CD14-positive monocyte (primary cell): ENCODE data around the gene PDGFA. TPM values are rescaled to one million over a fixed set of nuclear protein-coding genes. Genes with fewer than 3 reads are reported as not detected.

ENCODE experiments used
- DNase-seq, 3 donors: peaks; one replicate each; pipeline ENCODE4 v3.0.0-alpha.2; 2011 to 2022
- H2AFZ ChIP-seq: 2 replicates; pipeline ENCODE4 v1.6.0; 2012; ENCODE audit warnings: mild to moderate bottlenecking, low read depth, low read length, inconsistent platforms; ENCODE audit not compliant: insufficient read depth, poor library complexity, severe bottlenecking
- H3K27ac ChIP-seq, 2 donors: 1 replicate in 1 of 2; 2 replicates in 1 of 2; pipeline ENCODE4 v1.5.1; 2012 to 2013; ENCODE audit warnings: low read length in 2 of 2, control low read depth in 1 of 2, inconsistent platforms in 1 of 2, low read depth in 1 of 2, mild to moderate bottlenecking in 1 of 2
- H3K27me3 ChIP-seq, 2 donors: one replicate each; pipeline versions ENCODE4 v1.6.0 to v1.6.1; 2011 to 2013; ENCODE audit warnings: low read length in 2 of 2; ENCODE audit not compliant: control insufficient read depth in 2 of 2, insufficient read depth in 2 of 2
- H3K36me3 ChIP-seq, 2 donors: replicated peaks in 1 of 2; 1 replicate in 1 of 2; 2 replicates in 1 of 2; pipeline versions ENCODE4 v1.5.1 to v1.6.1; 2012 to 2013; ENCODE audit warnings: low read length in 2 of 2, control low read depth in 1 of 2, inconsistent platforms in 1 of 2, mild to moderate bottlenecking in 1 of 2; ENCODE audit not compliant: insufficient read depth in 2 of 2, control insufficient read depth in 1 of 2
- H3K4me1 ChIP-seq, 2 donors: 1 replicate in 1 of 2; 2 replicates in 1 of 2; pipeline versions ENCODE4 v1.5.1 to v1.6.1; 2012 to 2013; ENCODE audit warnings: low read length in 2 of 2, control low read depth in 1 of 2, inconsistent platforms in 1 of 2, mild to moderate bottlenecking in 1 of 2, moderate library complexity in 1 of 2; ENCODE audit not compliant: insufficient read depth in 2 of 2, control insufficient read depth in 1 of 2
- H3K4me2 ChIP-seq: replicated peaks from 2 replicates; pipeline ENCODE3; 2012; ENCODE audit warnings: low read length, moderate library complexity, mild to moderate bottlenecking; ENCODE audit not compliant: poor library complexity, severe bottlenecking; ENCODE audit errors: extremely low read depth
- H3K4me3 ChIP-seq, 3 experiments: fragments of 200-600 bp in 1 of 3; sonication (generic) in 1 of 3; replicated peaks in 1 of 3; 1 replicate in 2 of 3; 2 replicates in 1 of 3; pipeline ENCODE4 v1.5.1; 2011 to 2013; ENCODE audit warnings: low read length in 3 of 3, mild to moderate bottlenecking in 3 of 3, control low read depth in 2 of 3, low read depth in 2 of 3, inconsistent platforms in 1 of 3, moderate library complexity in 1 of 3
- H3K79me2 ChIP-seq: 2 replicates; pipeline ENCODE4 v1.6.0; 2012; ENCODE audit warnings: mild to moderate bottlenecking, control low read depth, inconsistent platforms, low read length, moderate library complexity; ENCODE audit not compliant: insufficient read depth
- H3K9ac ChIP-seq: 2 replicates; pipeline ENCODE4 v1.6.0; 2017; ENCODE audit warnings: low read length, mild to moderate bottlenecking; ENCODE audit not compliant: insufficient read depth, poor library complexity, severe bottlenecking
- H3K9me3 ChIP-seq, 2 donors: replicated peaks in 1 of 2; 1 replicate in 1 of 2; 2 replicates in 1 of 2; pipeline versions ENCODE4 v1.5.1 to v1.6.1; 2012 to 2013; ENCODE audit warnings: low read length in 2 of 2, control low read depth in 1 of 2; ENCODE audit not compliant: control insufficient read depth in 1 of 2, insufficient read depth in 1 of 2
- H4K20me1 ChIP-seq: 2 replicates; pipeline ENCODE4 v1.6.0; 2012; ENCODE audit warnings: mild to moderate bottlenecking, low read length, control low read depth, moderate library complexity; ENCODE audit not compliant: insufficient read depth
- H3K27ac Mint-ChIP-seq, 7 donors: one replicate each; pipeline ENCODE4 v1.8.0; 2020; ENCODE audit warnings: mild to moderate bottlenecking in 7 of 7, mixed read lengths in 7 of 7, moderate library complexity in 6 of 7, inconsistent platforms in 2 of 7
- H3K27me3 Mint-ChIP-seq, 3 donors: one replicate each; pipeline ENCODE4 v1.8.0; 2021 to 2022; ENCODE audit warnings: low read depth in 3 of 3, mild to moderate bottlenecking in 3 of 3, mixed read lengths in 3 of 3, moderate library complexity in 3 of 3, inconsistent platforms in 1 of 3
- H3K36me3 Mint-ChIP-seq, 2 donors: one replicate each; pipeline ENCODE4 v1.8.0; 2020; ENCODE audit warnings: mixed read lengths in 2 of 2, inconsistent platforms in 1 of 2, mild to moderate bottlenecking in 1 of 2
- H3K4me1 Mint-ChIP-seq: one replicate; pipeline ENCODE4 v1.8.0; 2020; ENCODE audit warnings: mild to moderate bottlenecking, mixed read lengths
- H3K4me3 Mint-ChIP-seq, 2 donors: one replicate each; pipeline ENCODE4 v1.8.0; 2020; ENCODE audit warnings: mild to moderate bottlenecking in 2 of 2, mixed read lengths in 2 of 2, moderate library complexity in 1 of 2
- H3K9me3 Mint-ChIP-seq, 7 donors: one replicate each; pipeline ENCODE4 v1.8.0; 2020 to 2022; ENCODE audit warnings: mixed read lengths in 7 of 7, mild to moderate bottlenecking in 6 of 7, moderate library complexity in 6 of 7, inconsistent platforms in 2 of 7
- WGBS: methylation state at CpG from one replicate; pipeline ENCODE4 v1.1.5; 2013; ENCODE audit warnings: missing lambda C conversion rate; ENCODE audit not compliant: insufficient coverage; 5-methylcytosine and 5-hydroxymethylcytosine counted together
- intact Hi-C, 2 donors: fragments of 100-400 bp; cut with micrococcal nuclease; formaldehyde crosslinking; loops; one replicate each; pipeline versions ENCODE4 v1.15.0 to v1.15.1; 2023
- polyA plus RNA-seq, 3 donors: library from polyadenylated mRNA; depleted of rRNA in 1 of 3; unstranded in 2 of 3; stranded (reverse) in 1 of 3; fragments of 300-500 nt in 2 of 3; fragments of >200 nt in 1 of 3; fragmentation: Illumina TruSeq in 2 of 3; gene quantifications; 1 replicate in 2 of 3; 2 replicates in 1 of 3; pipeline ENCODE4 v1.2.3, GENCODE V29; 2012 to 2021
- TF ChIP-seq, protein P1 (sequence below): fragments of 200-600 bp; IDR thresholded peaks from one replicate; pipeline ENCODE4 v1.8.0; 2022; ENCODE audit warnings: antibody characterized with exemption, mild to moderate bottlenecking

The PDGFA gene
- polyA plus RNA-seq, 3 donors: 0.29 TPM; not detected in 2

DNA sequence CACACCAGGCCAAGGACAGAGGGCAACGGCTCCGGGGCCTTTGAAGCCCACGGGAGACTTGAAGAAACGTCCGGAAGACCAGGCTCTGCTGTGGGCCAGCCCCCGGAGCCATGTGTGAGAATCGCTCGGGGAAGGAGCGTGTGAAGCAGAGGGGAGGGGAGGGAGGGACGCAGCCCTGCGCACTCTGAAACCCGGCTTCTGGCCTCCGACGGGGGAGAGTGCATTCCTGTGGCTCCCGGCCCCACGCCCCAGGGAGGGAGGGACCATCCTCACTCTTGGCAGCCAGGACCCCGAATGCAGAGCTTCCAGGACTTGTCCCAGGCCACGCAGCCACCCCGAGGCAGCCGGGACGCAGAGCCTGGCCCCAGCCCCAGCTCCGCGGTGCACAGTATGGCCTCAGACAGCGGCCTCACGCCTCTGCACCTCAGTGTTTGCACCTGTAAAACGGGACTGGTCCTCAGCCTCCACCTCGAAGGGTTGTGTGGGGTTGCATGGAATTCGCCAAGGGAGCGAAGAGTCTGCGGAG, 67.4 kb downstream of the PDGFA start:
- intact Hi-C loops: no loop called here
- Mint-ChIP-seq H3K9me3 (peaks cover 0 to 5% (median 0%) of the 10 kb centered on the region in 7 donors), H3K36me3 (no peaks in the 10 kb centered on the region), H3K27ac (no peak overlapping the region), H3K27me3 (peaks cover 29 to 46% (median 34%) of the 10 kb centered on the region in 3 donors), H3K4me1 (peaks cover 7% of the 10 kb centered on the region), H3K4me3 (peak overlapping the region in 1 of 2 donors; percentile 51)
- Histone ChIP-seq H3K4me2 (no peak overlapping the region), H3K27me3 (peaks cover 5 to 28% of the 10 kb centered on the region in 2 donors), H3K79me2 (no peaks in the 10 kb centered on the region), H3K4me1 (no peaks in the 10 kb centered on the region), H3K36me3 (no peaks in the 10 kb centered on the region), H3K9ac (no peak overlapping the region), H3K4me3 (no peak overlapping the region), H3K9me3 (no peaks in the 10 kb centered on the region), H3K27ac (no peak overlapping the region), H2AFZ (no peak overlapping the region), H4K20me1 (no peaks in the 10 kb centered on the region)
- WGBS: 34% methylated on average over 29 of the region's 30 CpGs
- no peak for DNase-seq
- TF ChIP-seq, protein P1, sequence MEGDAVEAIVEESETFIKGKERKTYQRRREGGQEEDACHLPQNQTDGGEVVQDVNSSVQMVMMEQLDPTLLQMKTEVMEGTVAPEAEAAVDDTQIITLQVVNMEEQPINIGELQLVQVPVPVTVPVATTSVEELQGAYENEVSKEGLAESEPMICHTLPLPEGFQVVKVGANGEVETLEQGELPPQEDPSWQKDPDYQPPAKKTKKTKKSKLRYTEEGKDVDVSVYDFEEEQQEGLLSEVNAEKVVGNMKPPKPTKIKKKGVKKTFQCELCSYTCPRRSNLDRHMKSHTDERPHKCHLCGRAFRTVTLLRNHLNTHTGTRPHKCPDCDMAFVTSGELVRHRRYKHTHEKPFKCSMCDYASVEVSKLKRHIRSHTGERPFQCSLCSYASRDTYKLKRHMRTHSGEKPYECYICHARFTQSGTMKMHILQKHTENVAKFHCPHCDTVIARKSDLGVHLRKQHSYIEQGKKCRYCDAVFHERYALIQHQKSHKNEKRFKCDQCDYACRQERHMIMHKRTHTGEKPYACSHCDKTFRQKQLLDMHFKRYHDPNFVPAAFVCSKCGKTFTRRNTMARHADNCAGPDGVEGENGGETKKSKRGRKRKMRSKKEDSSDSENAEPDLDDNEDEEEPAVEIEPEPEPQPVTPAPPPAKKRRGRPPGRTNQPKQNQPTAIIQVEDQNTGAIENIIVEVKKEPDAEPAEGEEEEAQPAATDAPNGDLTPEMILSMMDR: no peak

DNA sequence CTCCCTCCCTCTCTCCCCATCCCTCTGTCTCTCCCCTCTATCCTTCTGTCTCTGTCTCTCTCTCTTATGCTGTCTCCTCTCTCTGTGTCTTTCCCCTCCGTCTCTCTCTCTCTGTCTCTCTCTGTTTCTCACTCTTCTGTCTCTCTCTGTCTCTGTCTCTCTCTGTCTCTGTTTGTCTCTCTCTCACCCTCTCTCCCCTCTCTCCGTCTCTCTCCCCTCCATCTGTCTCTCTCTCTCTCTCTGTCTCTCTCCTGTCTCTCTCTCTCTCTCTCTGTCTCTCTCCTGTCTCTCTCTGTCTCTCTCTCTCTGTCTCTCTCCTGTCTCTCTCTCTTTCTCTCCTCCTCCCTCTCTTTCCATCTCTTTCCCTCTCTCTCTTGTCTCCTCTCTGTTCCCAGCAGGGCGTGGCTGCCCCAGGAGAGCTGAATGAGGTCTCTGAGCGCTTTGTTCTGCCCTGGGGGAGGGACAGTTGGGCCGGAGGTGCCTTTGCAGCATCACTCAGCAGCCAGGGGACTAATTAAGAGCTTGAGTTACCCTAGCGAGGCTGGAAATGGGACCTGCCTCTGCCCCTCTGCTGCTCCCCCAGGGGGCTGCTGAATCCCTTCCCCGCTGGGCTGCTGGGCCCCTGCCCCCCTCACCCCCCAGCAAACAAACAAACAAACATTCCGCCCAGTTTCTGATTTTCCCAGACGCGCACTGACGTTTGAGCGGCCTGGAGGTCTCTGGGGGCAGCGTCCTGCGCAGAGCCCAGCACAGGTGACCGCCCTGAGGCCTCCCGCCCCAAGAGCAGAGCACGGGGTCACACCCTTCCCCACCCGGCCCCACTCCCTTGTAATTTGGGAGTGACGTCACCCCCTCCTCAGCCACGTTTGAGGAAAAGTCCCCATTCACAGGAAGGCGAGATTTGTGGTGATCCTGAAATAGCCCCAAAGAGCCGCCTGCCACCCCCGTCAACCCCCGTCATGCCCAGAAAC, 68.1 kb downstream of the PDGFA start:
- H3K4me3 Mint-ChIP-seq: peak overlapping the region in 1 of 2 donors; percentile 64
- Histone ChIP-seq H3K9ac (no peak overlapping the region), H3K9me3 (no peaks in the 10 kb centered on the region), H2AFZ (no peak overlapping the region), H3K36me3 (no peaks in the 10 kb centered on the region), H3K79me2 (no peaks in the 10 kb centered on the region), H3K27me3 (peaks cover 5 to 28% of the 10 kb centered on the region in 2 donors), H3K27ac (no peak overlapping the region), H4K20me1 (no peaks in the 10 kb centered on the region), H3K4me3 (no peak overlapping the region), H3K4me1 (no peaks in the 10 kb centered on the region), H3K4me2 (no peak overlapping the region)
- H3K4me1 Mint-ChIP-seq: peaks cover 7% of the 10 kb centered on the region
- H3K36me3 Mint-ChIP-seq: no peaks in the 10 kb centered on the region
- H3K9me3 Mint-ChIP-seq: peaks cover 0 to 5% (median 0%) of the 10 kb centered on the region in 7 donors
- no peak overlapping the region for H3K27ac Mint-ChIP-seq
- no peak for DNase-seq
- 57% methylated on average over 21 of the region's 24 CpGs for WGBS
- intact Hi-C loops: no loop called here
- TF ChIP-seq, protein P1: no peak
- H3K27me3 Mint-ChIP-seq: peaks cover 29 to 46% (median 34%) of the 10 kb centered on the region in 3 donors
